Measurements from ENCODE around the gene SLMAP. TPM values are rescaled to one million over a fixed set of nuclear protein-coding genes. Genes with fewer than 3 reads are reported as not detected.

SLMAP gene
- total and polyA plus RNA-seq, 2 donors (not counting 1 experiment from before 2014, with no cell fraction given): 9.7 to 67.2 TPM

- no peaks in the 10 kb centered on the region for H3K36me3 ChIP-seq (replicated peaks in 1 of 2; ENCODE audit: control extremely low read depth in 1 of 2, control insufficient read depth in 1 of 2, extremely low read depth in 1 of 2, insufficient read depth in 2 of 2, low read length in 1 of 2)
- H3K9ac ChIP-seq (ENCODE audit: low read length): no peak overlapping the region
- H3K4me3 Mint-ChIP-seq: no peak overlapping the region
- ChIA-PET CTCF (no interaction called here), POLR2A (interaction anchor here (0.6 to 0.7 kb wide), 3 partner anchors 33 to 1918 kb away, joined by 3 to 11 read pairs (median 8); no protein-coding TSS in a partner anchor)
- H3K27ac ChIP-seq (ENCODE audit: low read length in 2 of 2): no peak overlapping the region
- no peaks in the 10 kb centered on the region for H4K20me1 ChIP-seq (ENCODE audit: control insufficient read depth, insufficient read depth, low read length, poor library complexity, severe bottlenecking)
- H3K9me3 ChIP-seq (ENCODE audit: control extremely low read depth in 1 of 3, control insufficient read depth in 2 of 3, insufficient read depth in 1 of 3, low read length in 2 of 3): no peaks in the 10 kb centered on the region
- no peaks in the 10 kb centered on the region for H3K4me1 Mint-ChIP-seq
- H3K4me2 ChIP-seq (replicated peaks; ENCODE audit: low read depth, low read length, poor library complexity, severe bottlenecking): no peak overlapping the region
- 96% methylated on average over 3 of the region's 4 CpGs for WGBS (ENCODE audit: insufficient coverage)
- H2AFZ ChIP-seq (ENCODE audit: insufficient read depth, low read depth, low read length, poor library complexity, severe bottlenecking): no peak overlapping the region
- no peak for DNase-seq
- ATAC-seq (ENCODE audit: low read depth): no peak
- no peaks in the 10 kb centered on the region for H3K79me2 ChIP-seq (ENCODE audit: control insufficient read depth, insufficient read depth, low read length)
- TF ChIP-seq CTCF (IDR thresholded peaks at IDR 0.05) (no peak), EZH2 (IDR thresholded peaks at IDR 0.05; ENCODE audit: borderline replicate concordance, insufficient read depth, low read depth, low read length, poor library complexity, severe bottlenecking) (no peak)
- H3K4me3 ChIP-seq (ENCODE audit: control extremely low read depth in 1 of 5, extremely low read depth in 1 of 5, insufficient read depth in 1 of 5, low read depth in 2 of 5, low read length in 4 of 5): no peak overlapping the region
- intact Hi-C loops (cut with micrococcal nuclease): no loop called here
- peaks cover 4% of the 10 kb centered on the region for H3K9me3 Mint-ChIP-seq (ENCODE audit: insufficient read depth)
- no peaks in the 10 kb centered on the region for H3K4me1 ChIP-seq (ENCODE audit: control insufficient read depth in 2 of 2, insufficient read depth in 2 of 2, low read length in 2 of 2)
- H3K27me3 ChIP-seq (replicated peaks in 1 of 4; ENCODE audit: control extremely low read depth in 1 of 4, control insufficient read depth in 3 of 4, insufficient read depth in 4 of 4, low read length in 3 of 4): no peaks in the 10 kb centered on the region
- H3K27ac Mint-ChIP-seq: no peak overlapping the region
- no peaks in the 10 kb centered on the region for H3K27me3 Mint-ChIP-seq
Observed at GRCh38 chr3:57939775-57940174, 183.7 kb downstream of the SLMAP start.

- Mint-ChIP-seq H3K4me3 (no peak overlapping the region), H3K27ac (no peak overlapping the region), H3K9me3 (ENCODE audit: insufficient read depth) (peaks cover 4% of the 10 kb centered on the region), H3K4me1 (no peaks in the 10 kb centered on the region), H3K27me3 (peaks cover under 1% of the 10 kb centered on the region)
- Histone ChIP-seq H3K36me3 (replicated peaks in 1 of 2; ENCODE audit: control extremely low read depth in 1 of 2, control insufficient read depth in 1 of 2, extremely low read depth in 1 of 2, insufficient read depth in 2 of 2, low read length in 1 of 2) (no peaks in the 10 kb centered on the region), H3K27ac (ENCODE audit: low read length in 2 of 2) (no peak overlapping the region), H3K4me1 (ENCODE audit: control insufficient read depth in 2 of 2, insufficient read depth in 2 of 2, low read length in 2 of 2) (no peaks in the 10 kb centered on the region), H4K20me1 (ENCODE audit: control insufficient read depth, insufficient read depth, low read length, poor library complexity, severe bottlenecking) (no peaks in the 10 kb centered on the region), H3K27me3 (replicated peaks in 1 of 4; ENCODE audit: control extremely low read depth in 1 of 4, control insufficient read depth in 3 of 4, insufficient read depth in 4 of 4, low read length in 3 of 4) (no peaks in the 10 kb centered on the region), H3K79me2 (ENCODE audit: control insufficient read depth, insufficient read depth, low read length) (no peaks in the 10 kb centered on the region), H3K9me3 (ENCODE audit: control extremely low read depth in 1 of 3, control insufficient read depth in 2 of 3, insufficient read depth in 1 of 3, low read length in 2 of 3) (no peaks in the 10 kb centered on the region), H2AFZ (ENCODE audit: insufficient read depth, low read depth, low read length, poor library complexity, severe bottlenecking) (no peak overlapping the region), H3K4me3 (ENCODE audit: control extremely low read depth in 1 of 5, extremely low read depth in 1 of 5, insufficient read depth in 1 of 5, low read depth in 2 of 5, low read length in 4 of 5) (no peak overlapping the region), H3K4me2 (replicated peaks; ENCODE audit: low read depth, low read length, poor library complexity, severe bottlenecking) (no peak overlapping the region), H3K9ac (ENCODE audit: low read length) (no peak overlapping the region)
- intact Hi-C loops (cut with micrococcal nuclease): no loop called here
- ChIA-PET POLR2A (no interaction called here), CTCF (interaction anchor here (0.7 kb wide), 1 partner anchor 911 kb away, joined by 3 read pairs; no protein-coding TSS in a partner anchor)
- TF ChIP-seq EZH2 (IDR thresholded peaks at IDR 0.05; ENCODE audit: borderline replicate concordance, insufficient read depth, low read depth, low read length, poor library complexity, severe bottlenecking) (no peak), CTCF (IDR thresholded peaks at IDR 0.05) (no peak)
- ATAC-seq (ENCODE audit: low read depth) (no peak), DNase-seq (no peak)
Observed at GRCh38 chr3:57942388-57942787, 186.3 kb downstream of the SLMAP start.

Data from B cell (primary cell).